ENCODE measurements around the gene SPRED3. TPM values are rescaled to one million over a fixed set of nuclear protein-coding genes. Genes with fewer than 3 reads are reported as not detected.

SPRED3 gene
- total and polyA plus RNA-seq, 4 donors: under 0.01 to 0.09 TPM; not detected in 2

- TF ChIP-seq ZBTB33 (IDR thresholded peaks at IDR 0.05) (no peak), RAD21 (IDR thresholded peaks at IDR 0.05) (no peak), FOXA1 (IDR thresholded peaks at IDR 0.05) (no peak)
Observed at GRCh38 chr19:38351865-38352395, 36.6 kb upstream of the SPRED3 start (continued).

GRCh38 chr19:38352611-38353010, 35.9 kb upstream of the SPRED3 start:
- Histone ChIP-seq H3K36me3 (ENCODE audit: control insufficient read depth in 4 of 4, insufficient read depth in 3 of 4, low read depth in 1 of 4, low read length in 3 of 4) (no peaks in the 10 kb centered on the region), H3K9me3 (ENCODE audit: control insufficient read depth in 4 of 4, low read length in 3 of 4) (no peaks in the 10 kb centered on the region), H3K4me3 (ENCODE audit: low read depth in 1 of 3, low read length in 3 of 3) (no peak overlapping the region), H3K27ac (ENCODE audit: low read depth in 1 of 2, low read length in 2 of 2) (no peak overlapping the region), H3K4me1 (ENCODE audit: control insufficient read depth in 4 of 4, insufficient read depth in 4 of 4, low read length in 3 of 4) (no peaks in the 10 kb centered on the region), H3K27me3 (ENCODE audit: control insufficient read depth in 4 of 4, insufficient read depth in 4 of 4, low read length in 3 of 4) (peaks cover 0 to 8% (median 0%) of the 10 kb centered on the region in 4 donors), H3K9ac (ENCODE audit: low read depth in 1 of 2, low read length in 2 of 2) (no peak overlapping the region)
- TF ChIP-seq TAF1 (conservative IDR thresholded peaks at IDR 0.05): no peak
- no peak for TF ChIP-seq RXRA (IDR thresholded peaks at IDR 0.05)
- TF ChIP-seq CTCF (IDR thresholded peaks at IDR 0.05; ENCODE audit: low read depth, low read length, missing input control): no peak
- no peak for TF ChIP-seq JUND (IDR thresholded peaks at IDR 0.05)
- TF ChIP-seq YY1 (IDR thresholded peaks at IDR 0.05): no peak
- TF ChIP-seq ATF3 (IDR thresholded peaks at IDR 0.05): no peak
- TF ChIP-seq SP1 (IDR thresholded peaks at IDR 0.05): no peak
- no peak for TF ChIP-seq EGR1 (IDR thresholded peaks at IDR 0.05; ENCODE audit: low read depth in 2 of 2)
- TF ChIP-seq RAD21 (IDR thresholded peaks at IDR 0.05): no peak
- no peak for TF ChIP-seq ZBTB33 (IDR thresholded peaks at IDR 0.05)
- no peak for TF ChIP-seq REST (IDR thresholded peaks at IDR 0.05)
- TF ChIP-seq GABPA (IDR thresholded peaks at IDR 0.05 in 1 of 2, conservative IDR thresholded peaks at IDR 0.05 in 1 of 2): no peak
- TF ChIP-seq MAX (IDR thresholded peaks at IDR 0.05): no peak
- no peak for TF ChIP-seq NR2F2 (IDR thresholded peaks at IDR 0.05)
- no peak for TF ChIP-seq HNF4G (IDR thresholded peaks at IDR 0.05)
- no peak for TF ChIP-seq FOXA1 (IDR thresholded peaks at IDR 0.05)
- TF ChIP-seq HNF4A (conservative IDR thresholded peaks at IDR 0.05): no peak
- no peak for TF ChIP-seq FOXA2 (IDR thresholded peaks at IDR 0.05)
- 87% methylated on average over 8 of the region's 8 CpGs for WGBS
- DNase-seq (ENCODE audit: low spot score): no peak

Data from liver (tissue), 9 donors.